Neural cell (in vitro differentiated cells): Measurements from ENCODE around the gene TCF4.

Source experiments
- EP300 ChIP-seq: fragments of 450-650 bp; conservative IDR thresholded peaks from 2 replicates; pipeline ENCODE4 v1.6.1; 2014; ENCODE audit warnings: antibody characterized with exemption, mild to moderate bottlenecking, moderate library complexity; ENCODE audit not compliant: poor library complexity, severe bottlenecking
- EZH2 ChIP-seq: fragments of 200-600, 300-800 bp; shearing (Covaris generic), sonication (generic); IDR thresholded peaks from 2 replicates; pipeline ENCODE4 v1.6.1; 2014; ENCODE audit warnings: antibody characterized with exemption, low read length, borderline replicate concordance, mild to moderate bottlenecking; ENCODE audit not compliant: insufficient read depth, poor library complexity, severe bottlenecking
- POLR2AphosphoS5 ChIP-seq: IDR thresholded peaks from 2 replicates; pipeline ENCODE4 v1.6.1; 2012
- SMC3 ChIP-seq: fragments of 450-650 bp; conservative IDR thresholded peaks from 2 replicates; pipeline ENCODE4 v1.6.1; 2014; ENCODE audit warnings: antibody characterized with exemption, mild to moderate bottlenecking, moderate library complexity; ENCODE audit not compliant: poor library complexity
- TF ChIP-seq, protein P1 (sequence below): IDR thresholded peaks from 2 replicates; pipeline ENCODE4 v1.6.1; 2012; ENCODE audit warnings: borderline replicate concordance
- TF ChIP-seq, protein P2 (sequence below): fragments of 450-650 bp; IDR thresholded peaks from 2 replicates; pipeline ENCODE4 v1.5.1; 2014; ENCODE audit warnings: antibody characterized with exemption, mild to moderate bottlenecking, moderate library complexity; ENCODE audit not compliant: poor library complexity, severe bottlenecking

DNA sequence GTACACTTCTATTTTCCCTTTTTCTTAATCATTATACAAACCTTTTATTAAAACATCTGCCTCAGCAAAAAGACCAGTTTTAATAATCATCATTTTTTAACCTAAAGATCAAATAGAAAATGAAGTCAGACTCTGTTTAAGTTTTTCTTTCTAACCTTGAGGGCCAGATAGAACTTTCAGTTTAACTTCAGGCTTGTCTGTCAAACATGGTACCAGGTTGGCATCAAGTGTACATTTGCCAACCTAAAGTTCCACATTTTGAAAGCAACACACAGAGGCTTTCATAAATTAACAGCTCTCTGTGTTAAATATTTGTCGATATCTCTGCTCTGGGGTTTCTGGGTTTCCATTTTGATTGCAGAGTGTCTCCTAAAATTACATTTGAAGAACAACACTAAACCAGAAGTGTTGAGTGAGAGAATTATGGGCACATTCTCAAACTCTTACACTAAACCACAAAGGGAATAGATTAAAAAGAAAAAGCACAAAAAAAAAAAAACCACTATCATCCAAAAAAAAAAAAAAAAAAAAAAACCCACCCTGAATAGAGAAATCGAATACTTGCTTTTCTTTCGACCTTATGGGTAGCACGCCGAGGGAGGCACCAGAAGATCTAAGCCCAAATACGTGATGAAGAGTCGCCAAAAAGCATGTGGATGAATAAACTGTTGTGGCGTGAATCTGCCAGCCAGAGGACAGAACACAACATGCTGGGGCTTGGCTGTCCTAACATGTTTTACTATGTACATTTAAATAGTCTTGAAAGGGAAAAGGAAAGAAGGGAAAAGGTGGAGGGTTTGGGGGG is 166.2 kb downstream of the TCF4 start:
- TF ChIP-seq EP300 (no peak), SMC3 (no peak), EZH2 (no peak), POLR2AphosphoS5 (no peak)
- TF ChIP-seq, protein P1, sequence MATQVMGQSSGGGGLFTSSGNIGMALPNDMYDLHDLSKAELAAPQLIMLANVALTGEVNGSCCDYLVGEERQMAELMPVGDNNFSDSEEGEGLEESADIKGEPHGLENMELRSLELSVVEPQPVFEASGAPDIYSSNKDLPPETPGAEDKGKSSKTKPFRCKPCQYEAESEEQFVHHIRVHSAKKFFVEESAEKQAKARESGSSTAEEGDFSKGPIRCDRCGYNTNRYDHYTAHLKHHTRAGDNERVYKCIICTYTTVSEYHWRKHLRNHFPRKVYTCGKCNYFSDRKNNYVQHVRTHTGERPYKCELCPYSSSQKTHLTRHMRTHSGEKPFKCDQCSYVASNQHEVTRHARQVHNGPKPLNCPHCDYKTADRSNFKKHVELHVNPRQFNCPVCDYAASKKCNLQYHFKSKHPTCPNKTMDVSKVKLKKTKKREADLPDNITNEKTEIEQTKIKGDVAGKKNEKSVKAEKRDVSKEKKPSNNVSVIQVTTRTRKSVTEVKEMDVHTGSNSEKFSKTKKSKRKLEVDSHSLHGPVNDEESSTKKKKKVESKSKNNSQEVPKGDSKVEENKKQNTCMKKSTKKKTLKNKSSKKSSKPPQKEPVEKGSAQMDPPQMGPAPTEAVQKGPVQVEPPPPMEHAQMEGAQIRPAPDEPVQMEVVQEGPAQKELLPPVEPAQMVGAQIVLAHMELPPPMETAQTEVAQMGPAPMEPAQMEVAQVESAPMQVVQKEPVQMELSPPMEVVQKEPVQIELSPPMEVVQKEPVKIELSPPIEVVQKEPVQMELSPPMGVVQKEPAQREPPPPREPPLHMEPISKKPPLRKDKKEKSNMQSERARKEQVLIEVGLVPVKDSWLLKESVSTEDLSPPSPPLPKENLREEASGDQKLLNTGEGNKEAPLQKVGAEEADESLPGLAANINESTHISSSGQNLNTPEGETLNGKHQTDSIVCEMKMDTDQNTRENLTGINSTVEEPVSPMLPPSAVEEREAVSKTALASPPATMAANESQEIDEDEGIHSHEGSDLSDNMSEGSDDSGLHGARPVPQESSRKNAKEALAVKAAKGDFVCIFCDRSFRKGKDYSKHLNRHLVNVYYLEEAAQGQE = no peak
- TF ChIP-seq, protein P2, sequence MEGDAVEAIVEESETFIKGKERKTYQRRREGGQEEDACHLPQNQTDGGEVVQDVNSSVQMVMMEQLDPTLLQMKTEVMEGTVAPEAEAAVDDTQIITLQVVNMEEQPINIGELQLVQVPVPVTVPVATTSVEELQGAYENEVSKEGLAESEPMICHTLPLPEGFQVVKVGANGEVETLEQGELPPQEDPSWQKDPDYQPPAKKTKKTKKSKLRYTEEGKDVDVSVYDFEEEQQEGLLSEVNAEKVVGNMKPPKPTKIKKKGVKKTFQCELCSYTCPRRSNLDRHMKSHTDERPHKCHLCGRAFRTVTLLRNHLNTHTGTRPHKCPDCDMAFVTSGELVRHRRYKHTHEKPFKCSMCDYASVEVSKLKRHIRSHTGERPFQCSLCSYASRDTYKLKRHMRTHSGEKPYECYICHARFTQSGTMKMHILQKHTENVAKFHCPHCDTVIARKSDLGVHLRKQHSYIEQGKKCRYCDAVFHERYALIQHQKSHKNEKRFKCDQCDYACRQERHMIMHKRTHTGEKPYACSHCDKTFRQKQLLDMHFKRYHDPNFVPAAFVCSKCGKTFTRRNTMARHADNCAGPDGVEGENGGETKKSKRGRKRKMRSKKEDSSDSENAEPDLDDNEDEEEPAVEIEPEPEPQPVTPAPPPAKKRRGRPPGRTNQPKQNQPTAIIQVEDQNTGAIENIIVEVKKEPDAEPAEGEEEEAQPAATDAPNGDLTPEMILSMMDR = no peak
